Breast epithelium (tissue), 4 donors: ENCODE data around the gene BBX. TPM values are rescaled to one million over a fixed set of nuclear protein-coding genes. Genes with fewer than 3 reads are reported as not detected.

Source experiments
- DNase-seq, 2 donors: peaks; one replicate each; pipeline ENCODE4 v3.0.0-alpha.2; 2019; ENCODE audit warnings: low spot score in 2 of 2
- H3K27ac ChIP-seq, 2 donors: fragments of 200-600 bp; sonication (generic) in 1 of 2; one replicate each; pipeline ENCODE4 v1.5.1; 2016 to 2019; ENCODE audit warnings: mild to moderate bottlenecking in 1 of 2
- H3K27me3 ChIP-seq, 2 donors: fragments of 200-600 bp; sonication (generic) in 1 of 2; one replicate each; pipeline versions ENCODE4 v1.5.1 to v1.6.0; 2017 to 2019; ENCODE audit warnings: control low read depth in 1 of 2, mild to moderate bottlenecking in 1 of 2
- H3K36me3 ChIP-seq: fragments of 200-600 bp; one replicate; pipeline ENCODE4 v1.5.1; 2019
- H3K4me1 ChIP-seq, 2 donors: fragments of 200-600 bp; sonication (generic); one replicate each; pipeline ENCODE4 v1.5.1; 2016 to 2019; ENCODE audit warnings: control low read depth in 1 of 2
- H3K4me3 ChIP-seq, 3 donors: fragments of 200-600 bp; sonication (generic); 1 replicate in 2 of 3; 2 replicates in 1 of 3; pipeline ENCODE4 v1.5.1; 2016 to 2019; ENCODE audit warnings: mild to moderate bottlenecking in 3 of 3, moderate library complexity in 2 of 3
- H3K9me3 ChIP-seq, 2 donors: fragments of 200-600 bp; sonication (generic) in 1 of 2; one replicate each; pipeline ENCODE4 v1.5.1; 2016 to 2019; ENCODE audit warnings: control low read depth in 1 of 2
- CTCF ChIP-seq, 3 donors: fragments of 450-650 bp; IDR thresholded peaks; one replicate each; pipeline ENCODE4 v1.5.1; 2016 to 2017; ENCODE audit warnings: antibody characterized with exemption in 3 of 3, mild to moderate bottlenecking in 3 of 3, moderate library complexity in 3 of 3
- POLR2A ChIP-seq: fragments of 450-650 bp; IDR thresholded peaks from one replicate; pipeline ENCODE4 v1.6.1; 2016; ENCODE audit warnings: antibody characterized with exemption, mild to moderate bottlenecking, moderate library complexity
- POLR2AphosphoS5 ChIP-seq, 3 donors: sonication (generic); formaldehyde crosslinking; IDR thresholded peaks; one replicate each; pipeline ENCODE4 v1.6.1; 2017; ENCODE audit warnings: antibody characterized with exemption in 3 of 3
- intact Hi-C: fragments of 100-400 bp; cut with DNase I; formaldehyde crosslinking; loops from one replicate; pipeline ENCODE4 v1.15.1; 2023; ENCODE audit warnings: low total_unique reads
- total RNA-seq, 3 donors: library from RNA; depleted of rRNA; stranded (reverse); fragments of >200 nt; gene quantifications; one replicate each; pipeline ENCODE4 v1.1.0, GENCODE V29; 2016

Gene BBX
- total RNA-seq, 3 donors from 2014 or later: 59.0 to 95.9 (median 70.8) TPM

GRCh38 chr3:107596639-107597038 lies 73.9 kb downstream of the BBX start:
- H3K36me3 ChIP-seq: no peaks in the 10 kb centered on the region
- H3K27ac ChIP-seq: no peak overlapping the region
- H3K27me3 ChIP-seq: no peaks in the 10 kb centered on the region
- no peak for DNase-seq
- H3K4me1 ChIP-seq: no peaks in the 10 kb centered on the region
- TF ChIP-seq POLR2AphosphoS5 (IDR thresholded peaks at IDR 0.05) (no peak), CTCF (IDR thresholded peaks at IDR 0.05) (no peak), POLR2A (no peak)
- intact Hi-C loops: no loop called here
- H3K4me3 ChIP-seq: no peak overlapping the region
- no peaks in the 10 kb centered on the region for H3K9me3 ChIP-seq

GRCh38 chr3:107598926-107599771 lies 76.4 kb downstream of the BBX start:
- DNase-seq: no peak
- Histone ChIP-seq H3K4me3 (peak overlapping the region; percentile 24 to 58 (median 32)), H3K27ac (peak overlapping the region; percentile 75 to 81), H3K27me3 (no peaks in the 10 kb centered on the region), H3K9me3 (no peaks in the 10 kb centered on the region), H3K4me1 (no peaks in the 10 kb centered on the region), H3K36me3 (no peaks in the 10 kb centered on the region)
- no peak for TF ChIP-seq POLR2A
- intact Hi-C loops: no loop called here

DNA sequence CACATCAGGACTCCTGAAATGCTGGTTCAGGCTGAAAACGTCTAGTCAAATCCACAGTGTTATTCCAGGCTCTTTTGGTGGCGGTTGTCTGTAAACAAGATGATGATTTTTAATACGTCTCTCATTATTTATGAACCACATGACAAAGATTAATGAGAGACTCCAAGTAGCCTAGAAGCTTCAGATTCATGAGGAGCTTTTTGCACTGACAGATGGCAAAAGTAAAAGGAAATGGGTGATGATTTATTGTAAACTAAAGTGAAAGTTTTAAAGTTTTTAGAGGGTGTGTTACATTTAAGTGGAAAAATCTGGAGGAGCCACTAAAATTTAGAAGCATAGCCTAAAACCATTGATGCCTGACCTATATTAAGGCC lies 77.0 kb downstream of the BBX start:
- H3K27me3 ChIP-seq: no peaks in the 10 kb centered on the region
- no peaks in the 10 kb centered on the region for H3K36me3 ChIP-seq
- H3K4me3 ChIP-seq: peak overlapping the region; percentile 24 to 58 (median 32)
- no peak for DNase-seq
- intact Hi-C loops: no loop called here
- H3K9me3 ChIP-seq: no peaks in the 10 kb centered on the region
- H3K27ac ChIP-seq: peak overlapping the region; percentile 75 to 81
- TF ChIP-seq POLR2A (no peak), CTCF (IDR thresholded peaks at IDR 0.05) (no peak)
- H3K4me1 ChIP-seq: no peaks in the 10 kb centered on the region

- TF ChIP-seq CTCF (IDR thresholded peaks at IDR 0.05): no peak
- no peaks in the 10 kb centered on the region for H3K9me3 ChIP-seq
- intact Hi-C loops: no loop called here
- H3K27me3 ChIP-seq: no peaks in the 10 kb centered on the region
- H3K36me3 ChIP-seq: no peaks in the 10 kb centered on the region
- no peak overlapping the region for H3K4me3 ChIP-seq
- peak overlapping the region in 1 of 2 donors; percentile 26 for H3K27ac ChIP-seq
- DNase-seq: no peak
- H3K4me1 ChIP-seq: no peaks in the 10 kb centered on the region
Measured at GRCh38 chr3:107600780-107601179, 78.0 kb downstream of the BBX start.

- H3K36me3 ChIP-seq: no peaks in the 10 kb centered on the region
- H3K27ac ChIP-seq: no peak overlapping the region
- no peak overlapping the region for H3K4me3 ChIP-seq
- intact Hi-C loops: no loop called here
- DNase-seq: no peak
- no peaks in the 10 kb centered on the region for H3K4me1 ChIP-seq
- no peaks in the 10 kb centered on the region for H3K9me3 ChIP-seq
- no peaks in the 10 kb centered on the region for H3K27me3 ChIP-seq
- TF ChIP-seq CTCF (IDR thresholded peaks at IDR 0.05) (no peak), POLR2A (no peak), POLR2AphosphoS5 (IDR thresholded peaks at IDR 0.05) (no peak)
Measured at GRCh38 chr3:107604057-107604822, 81.5 kb downstream of the BBX start.
